ENCODE measurements around the gene NTN4. TPM values are rescaled to one million over a fixed set of nuclear protein-coding genes. Genes with fewer than 3 reads are reported as not detected.

Gene NTN4
- total RNA-seq, 1 donor from 2014 or later = 76.5 TPM

GRCh38 chr12:95721320-95721719 lies 69.2 kb downstream of the NTN4 start:
- ATAC-seq (no peak), DNase-seq (no peak)
- intact Hi-C loops (cut with micrococcal nuclease) = no loop called here

DNA sequence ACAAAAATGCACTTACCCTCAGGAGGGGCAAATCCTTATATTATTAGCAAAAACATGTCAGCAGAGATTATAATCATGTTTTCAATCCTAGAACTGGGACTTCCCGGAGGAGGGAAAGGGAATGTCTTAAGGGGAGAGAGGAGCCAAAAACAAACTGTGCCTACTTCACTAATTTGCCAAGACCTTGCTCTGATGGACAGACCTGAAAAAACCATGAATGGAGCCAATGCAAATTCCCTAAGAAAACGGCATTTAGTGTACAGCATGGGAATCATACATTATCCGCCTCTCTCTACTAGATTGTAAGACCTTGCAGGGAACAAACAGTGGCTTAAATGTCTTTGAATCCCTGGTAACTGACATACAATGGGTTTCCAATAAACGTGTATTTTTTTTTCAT lies 70.4 kb downstream of the NTN4 start:
- intact Hi-C loops (cut with micrococcal nuclease) = no loop called here
- ATAC-seq (no peak), DNase-seq (no peak)

DNA sequence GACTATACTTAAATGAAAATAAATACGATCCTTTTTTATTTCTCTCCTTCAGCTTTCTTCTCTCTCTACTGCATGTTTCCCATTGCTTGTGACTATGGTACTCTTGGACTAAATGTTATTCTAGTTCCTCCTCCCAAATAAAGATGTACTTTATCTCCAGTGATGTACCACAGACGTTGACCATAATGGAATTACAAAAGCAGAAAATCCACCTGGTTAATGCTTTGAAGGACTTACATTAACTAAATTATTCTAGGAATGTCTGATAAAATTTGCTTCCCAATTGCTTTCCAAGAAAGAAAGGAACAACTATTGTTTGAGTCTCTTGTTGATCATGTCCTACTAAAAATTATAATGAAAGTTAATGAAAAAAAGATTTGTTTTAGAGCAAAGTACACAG lies 71.8 kb downstream of the NTN4 start:
- no peak for ATAC-seq
- intact Hi-C loops (cut with micrococcal nuclease) = no loop called here
- no peak for DNase-seq

DNA sequence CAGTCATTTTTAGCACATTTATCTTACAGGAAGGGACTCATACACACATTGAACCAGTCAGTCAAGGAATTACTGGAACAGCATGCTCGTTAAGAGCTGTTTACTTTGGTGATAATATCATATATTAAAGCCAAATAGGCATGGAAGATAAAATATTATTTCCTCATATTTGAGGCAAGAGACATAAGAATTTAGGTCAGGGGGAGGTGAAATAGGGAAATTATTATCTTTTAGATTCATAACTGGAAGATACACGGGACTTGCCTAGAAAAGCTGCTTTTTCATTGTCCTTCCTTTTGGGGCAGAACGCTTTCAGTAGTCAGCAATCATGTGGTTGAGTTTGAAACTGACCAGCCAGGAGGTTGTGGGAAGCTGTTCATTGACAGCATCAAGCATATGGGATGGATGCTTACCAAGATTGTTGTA lies 72.5 kb downstream of the NTN4 start:
- DNase-seq (no peak), ATAC-seq (peak; percentile 35)
- intact Hi-C loops (cut with micrococcal nuclease) = no loop called here

GRCh38 chr12:95717316-95717928 lies 73.1 kb downstream of the NTN4 start:
- no peak for DNase-seq
- intact Hi-C loops (cut with micrococcal nuclease) = no loop called here
- no peak for ATAC-seq

- intact Hi-C loops (cut with micrococcal nuclease) = no loop called here
- ATAC-seq (no peak), DNase-seq (no peak)
These were observed 75.4 kb downstream of the NTN4 start for GRCh38 chr12:95715177-95715576.

DNA sequence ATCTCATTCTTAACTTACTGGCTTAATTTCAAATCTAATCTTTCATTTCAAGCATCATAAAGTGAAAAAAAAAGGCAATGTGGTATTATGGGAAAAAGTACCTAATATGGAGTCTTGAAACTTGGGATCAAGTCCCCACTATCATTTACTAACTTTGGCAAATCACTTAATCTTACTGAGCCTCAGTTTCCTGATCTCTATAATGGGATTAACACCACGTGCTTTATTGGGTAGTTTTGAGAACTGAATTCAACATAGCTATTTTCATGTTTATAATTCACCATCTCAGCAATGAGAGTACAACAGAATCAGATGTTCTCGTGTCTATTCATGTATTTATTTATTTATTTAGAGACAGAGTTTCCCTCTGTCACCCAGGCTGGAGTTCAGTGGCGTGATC lies 78.3 kb downstream of the NTN4 start:
- DNase-seq (no peak), ATAC-seq (no peak)
- intact Hi-C loops (cut with micrococcal nuclease) = no loop called here

GRCh38 chr12:95710386-95710785 lies 80.2 kb downstream of the NTN4 start:
- DNase-seq = no peak
- ATAC-seq = no peak
- intact Hi-C loops (cut with micrococcal nuclease) = no loop called here

DNA sequence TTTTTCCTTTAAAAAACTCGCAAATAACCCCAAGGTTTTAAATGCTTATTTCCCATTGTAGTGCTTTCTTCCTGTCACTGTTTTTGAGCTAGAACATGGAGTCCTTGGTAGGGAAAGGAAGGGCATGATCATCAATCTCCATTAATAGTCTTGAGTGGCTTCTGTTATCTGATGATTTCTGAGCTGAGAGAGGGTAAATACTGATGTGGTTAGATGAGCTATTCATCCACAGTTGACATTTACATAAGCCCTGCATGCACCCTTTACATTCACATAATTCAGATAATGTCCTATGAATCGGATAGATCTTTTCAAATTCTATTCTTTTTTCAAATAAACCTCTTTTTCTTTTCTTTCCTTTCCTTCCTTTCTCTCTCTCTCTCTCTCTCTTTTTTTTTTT lies 81.4 kb downstream of the NTN4 start:
- ATAC-seq (no peak), DNase-seq (no peak)
- intact Hi-C loops (cut with micrococcal nuclease) = no loop called here

GRCh38 chr12:95705143-95705542 lies 85.4 kb downstream of the NTN4 start:
- intact Hi-C loops (cut with micrococcal nuclease) = no loop called here
- ATAC-seq (peak; percentile 86), DNase-seq (no peak)

GRCh38 chr12:95703986-95704385 lies 86.6 kb downstream of the NTN4 start:
- intact Hi-C loops (cut with micrococcal nuclease) = no loop called here
- no peak for ATAC-seq
- DNase-seq = no peak

- no peak for DNase-seq
- intact Hi-C loops (cut with micrococcal nuclease) = no loop called here
- ATAC-seq = no peak
These were observed 88.7 kb downstream of the NTN4 start for GRCh38 chr12:95701722-95702418.

DNA sequence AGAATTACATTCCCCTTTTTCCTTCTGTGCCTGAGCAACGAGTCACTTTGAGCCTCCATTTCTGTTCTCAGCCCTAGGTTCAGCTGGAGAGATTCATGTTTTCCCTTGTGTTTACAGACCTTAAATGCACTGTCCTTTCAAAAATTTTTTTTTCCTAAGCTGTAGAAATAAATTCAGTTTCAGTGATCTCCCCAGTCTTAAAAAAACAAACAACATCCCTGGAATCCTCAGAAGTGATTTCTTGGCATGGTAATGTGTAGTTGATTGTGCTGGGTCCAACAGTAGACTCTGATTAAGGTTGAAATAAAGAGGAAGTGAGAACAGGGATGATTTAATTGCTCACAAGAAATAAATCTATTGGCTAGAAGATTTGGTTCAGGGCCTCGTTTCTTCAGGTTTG lies 89.3 kb downstream of the NTN4 start:
- intact Hi-C loops (cut with micrococcal nuclease) = no loop called here
- ATAC-seq = peak; percentile 32

DNA sequence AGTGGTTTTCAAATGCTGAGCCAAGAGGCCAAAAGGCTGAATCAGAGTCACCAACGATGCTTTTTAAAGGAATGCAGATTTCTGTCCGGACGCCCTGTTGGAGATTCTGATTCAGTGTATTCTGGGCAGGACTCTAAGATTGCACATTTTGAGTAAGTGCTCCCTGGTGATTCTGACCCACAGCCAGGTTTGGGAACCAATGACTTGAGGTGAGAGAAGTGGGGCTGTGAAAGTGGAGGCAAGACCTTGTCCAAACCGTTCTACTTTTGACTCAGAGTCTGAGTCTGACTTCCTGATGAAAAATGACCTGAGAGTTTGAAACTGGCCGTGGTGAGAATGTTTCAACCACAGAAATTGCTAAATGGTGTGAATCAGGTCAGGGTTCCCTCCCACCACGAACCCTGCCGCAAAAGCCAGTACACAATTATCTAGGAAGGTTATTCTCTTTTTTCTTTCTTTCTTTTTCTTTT lies 90.2 kb downstream of the NTN4 start:
- intact Hi-C loops (cut with micrococcal nuclease) = no loop called here
- DNase-seq = no peak
- ATAC-seq = no peak

More for the DNA sequence above, 89.3 kb downstream of the NTN4 start:
- no peak for DNase-seq

DNA sequence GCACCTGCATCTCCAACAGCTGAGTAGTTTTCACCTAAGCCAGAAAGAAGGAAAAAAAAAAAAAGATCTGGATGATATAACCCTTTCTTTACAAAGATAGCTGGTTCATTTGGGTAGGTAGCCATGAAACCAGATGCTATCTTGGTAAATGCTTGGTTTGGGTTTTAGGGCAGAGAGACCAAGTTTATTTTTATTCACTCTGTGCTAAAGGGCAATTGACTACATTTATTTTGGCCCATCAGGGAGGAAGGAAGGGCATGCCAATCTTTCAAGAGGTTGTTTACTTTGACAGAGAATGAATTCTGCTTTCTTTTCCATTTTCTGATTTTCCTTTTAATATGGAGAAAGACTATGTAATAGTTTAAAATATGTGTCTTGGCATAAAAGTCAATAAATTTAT lies 91.0 kb downstream of the NTN4 start:
- intact Hi-C loops (cut with micrococcal nuclease) = no loop called here
- ATAC-seq (peak; percentile 20), DNase-seq (no peak)

DNA sequence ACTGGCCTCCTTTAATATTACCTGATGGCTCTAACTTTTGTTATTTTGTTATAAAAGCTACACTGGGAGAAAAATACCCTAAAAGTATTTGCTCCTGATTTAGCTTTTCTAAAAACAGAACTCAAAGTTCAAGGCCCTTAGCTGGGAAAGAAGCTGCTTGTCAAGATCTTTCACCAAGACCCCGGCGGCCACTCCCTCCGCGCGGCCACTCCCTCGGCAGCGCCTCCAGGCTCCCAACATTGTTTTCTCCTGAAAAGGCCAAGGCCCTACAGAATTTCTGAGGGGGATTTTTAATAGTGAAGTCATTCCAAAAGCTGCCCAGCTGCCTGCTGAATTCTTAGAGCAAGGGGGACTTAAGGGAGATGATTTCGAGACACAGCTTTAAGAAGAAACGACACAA lies 96.4 kb downstream of the NTN4 start:
- peak; percentile 44 for ATAC-seq
- peak; percentile 57 for DNase-seq
- intact Hi-C loops (cut with micrococcal nuclease) = no loop called here

GRCh38 chr12:95693689-95694088 lies 96.9 kb downstream of the NTN4 start:
- intact Hi-C loops (cut with micrococcal nuclease) = no loop called here
- ATAC-seq (no peak), DNase-seq (no peak)

DNA sequence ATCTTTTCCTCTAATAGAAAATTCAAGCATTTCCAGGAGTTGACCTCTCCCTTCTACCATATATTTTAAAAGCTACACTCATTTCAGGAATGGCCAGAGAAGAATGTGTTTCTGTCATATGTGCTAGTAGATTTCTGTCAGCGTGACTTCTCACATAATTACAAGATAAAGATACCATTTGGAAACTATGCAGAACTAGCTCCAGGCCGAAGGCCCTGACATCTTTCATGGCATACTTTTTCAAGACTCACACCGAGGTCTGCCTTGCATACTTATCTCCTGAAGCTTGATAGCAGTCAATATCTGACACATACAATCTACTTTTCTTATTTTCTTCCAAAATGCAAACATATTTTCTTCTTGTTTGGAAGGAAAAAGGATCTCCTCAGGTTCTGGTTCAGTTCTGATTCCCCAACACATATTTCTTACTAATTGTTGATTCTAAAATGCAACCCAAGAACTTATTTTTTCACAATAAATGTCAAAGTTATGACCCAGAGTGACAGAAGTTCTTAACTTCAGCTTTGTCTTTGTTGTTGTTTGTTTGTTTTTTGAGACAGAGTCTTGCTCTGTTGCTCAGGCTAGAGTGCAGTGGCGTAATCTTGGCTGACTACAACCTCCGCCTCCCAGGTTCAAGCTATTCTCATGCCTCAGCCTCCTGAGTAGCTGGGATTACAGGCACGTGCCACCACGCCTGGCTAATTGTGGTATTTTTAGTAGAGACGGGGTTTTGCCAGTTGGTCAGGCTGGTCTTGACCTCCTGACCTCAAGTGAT lies 99.5 kb downstream of the NTN4 start:
- ATAC-seq = peak; percentile 63
- intact Hi-C loops (cut with micrococcal nuclease) = no loop called here
- no peak for DNase-seq

- ATAC-seq (no peak), DNase-seq (no peak)
- intact Hi-C loops (cut with micrococcal nuclease) = no loop called here
These were observed 102.6 kb downstream of the NTN4 start for GRCh38 chr12:95687937-95688336.

DNA sequence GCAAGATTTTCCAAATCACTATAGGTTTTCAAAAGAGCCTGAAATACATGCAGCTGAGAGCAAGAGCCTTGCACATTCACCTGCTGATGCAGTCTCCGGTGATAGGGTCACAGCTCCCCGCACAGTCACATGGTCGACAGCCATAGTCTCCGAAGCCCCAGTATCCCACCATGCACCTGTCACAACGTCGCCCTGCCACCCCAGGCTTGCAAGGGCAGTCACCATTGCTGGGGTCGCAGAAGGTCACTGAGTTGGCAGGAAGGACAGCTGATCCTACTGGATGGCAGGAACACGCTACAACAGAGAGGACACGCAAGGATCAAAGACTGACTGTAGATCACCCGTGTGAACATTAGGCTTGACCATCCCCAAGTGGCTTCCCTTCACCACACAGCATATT lies 107.1 kb downstream of the NTN4 start:
- DNase-seq = no peak
- intact Hi-C loops (cut with micrococcal nuclease) = no loop called here
- ATAC-seq = peak; percentile 49

Data from left ventricle myocardium superior (tissue), 1 donor.